HT1080 (cell line): ENCODE measurements around the gene ST6GAL1. TPM values are rescaled to one million over a fixed set of nuclear protein-coding genes. Genes with fewer than 3 reads are reported as not detected.

Experiments
- DNase-seq: peaks from one replicate; pipeline ENCODE4 v3.0.0-alpha.2; 2015; ENCODE audit warnings: low read depth
- total RNA-seq: library from RNA; depleted of rRNA; stranded (reverse); fragments of >200 nt; shearing (Covaris generic); gene quantifications from 2 replicates; pipeline ENCODE4 v1.2.3, GENCODE V29; 2014

The ST6GAL1 gene
- total RNA-seq, 1 experiment from 2014 or later, result 6.1 TPM

GRCh38 chr3:187072102-187072501 lies 141.8 kb downstream of the ST6GAL1 start:
- DNase-seq, result no peak

GRCh38 chr3:187072511-187072910 lies 142.2 kb downstream of the ST6GAL1 start:
- no peak for DNase-seq

GRCh38 chr3:187073581-187074098 lies 143.3 kb downstream of the ST6GAL1 start:
- no peak for DNase-seq

GRCh38 chr3:187074846-187075245 lies 144.5 kb downstream of the ST6GAL1 start:
- no peak for DNase-seq

- DNase-seq, result no peak
Measured at GRCh38 chr3:187076297-187076696, 146.0 kb downstream of the ST6GAL1 start.

GRCh38 chr3:187077085-187077484 lies 146.8 kb downstream of the ST6GAL1 start:
- DNase-seq, result no peak

- DNase-seq, result no peak
Measured at GRCh38 chr3:187077537-187077936, 147.2 kb downstream of the ST6GAL1 start.

- no peak for DNase-seq
Measured at GRCh38 chr3:187079090-187080022, 149.0 kb downstream of the ST6GAL1 start.

GRCh38 chr3:187080799-187081450 lies 150.6 kb downstream of the ST6GAL1 start:
- no peak for DNase-seq

GRCh38 chr3:187082758-187083375 lies 152.5 kb downstream of the ST6GAL1 start:
- DNase-seq, result no peak

GRCh38 chr3:187084126-187084525 lies 153.8 kb downstream of the ST6GAL1 start:
- no peak for DNase-seq

- no peak for DNase-seq
Measured at GRCh38 chr3:187084580-187084979, 154.3 kb downstream of the ST6GAL1 start.

- DNase-seq, result no peak
Measured at GRCh38 chr3:187085021-187085666, 154.8 kb downstream of the ST6GAL1 start.

- DNase-seq, result no peak
Measured at GRCh38 chr3:187085933-187086332, 155.6 kb downstream of the ST6GAL1 start.

- no peak for DNase-seq
Measured at GRCh38 chr3:187086831-187087230, 156.5 kb downstream of the ST6GAL1 start.

- no peak for DNase-seq
Measured at GRCh38 chr3:187088701-187089100, 158.4 kb downstream of the ST6GAL1 start.

- DNase-seq, result no peak
Measured at GRCh38 chr3:187093320-187093719, 163.0 kb downstream of the ST6GAL1 start.

- no peak for DNase-seq
Measured at GRCh38 chr3:187098923-187099512, 168.7 kb downstream of the ST6GAL1 start.

GRCh38 chr3:187101184-187102072 lies 171.1 kb downstream of the ST6GAL1 start:
- DNase-seq, result peak; percentile 70

- no peak for DNase-seq
Measured at GRCh38 chr3:187102073-187102634, 171.8 kb downstream of the ST6GAL1 start.
